Common myeloid progenitor, CD34-positive (primary cell): Measurements from ENCODE around the gene SNRNP48.

Experiments
- CTCF ChIA-PET: fragments of 350-600 bp; sonication (Branson Sonifier 250); formaldehyde crosslinking; loops from one replicate; lab custom pipeline; 2021; ENCODE audit warnings: antibody characterized with exemption; lab: Charles Lee
- POLR2A ChIA-PET: fragments of 350-600 bp; sonication (Branson Sonifier 250); formaldehyde crosslinking; loops from one replicate; lab custom pipeline; 2021; ENCODE audit warnings: antibody characterized with exemption; lab: Charles Lee
- DNase-seq, 3 donors: peaks; one replicate each; pipeline versions ENCODE4 v3.0.0 to v3.0.0-alpha.2; 2013
- H3K27ac ChIP-seq, 2 experiments: 1 replicate in 1 of 2; 2 replicates in 1 of 2; pipeline ENCODE4 v1.7.0; 2013; ENCODE audit warnings: inconsistent platforms in 2 of 2, low read length in 2 of 2, mild to moderate bottlenecking in 2 of 2, low read depth in 1 of 2, moderate library complexity in 1 of 2; ENCODE audit not compliant: severe bottlenecking in 2 of 2, insufficient read depth in 1 of 2, poor library complexity in 1 of 2
- H3K27me3 ChIP-seq, 5 experiments: replicated peaks in 2 of 5; 1 replicate in 3 of 5; 2 replicates in 2 of 5; pipeline versions ENCODE4 v1.6.1 to v1.7.0; 2013; ENCODE audit warnings: low read length in 4 of 5, mild to moderate bottlenecking in 2 of 5, moderate library complexity in 2 of 5, inconsistent platforms in 1 of 5; ENCODE audit not compliant: insufficient read depth in 5 of 5, control insufficient read depth in 4 of 5
- H3K36me3 ChIP-seq, 4 experiments: 1 replicate in 2 of 4; 2 replicates in 2 of 4; pipeline versions ENCODE4 v1.6.1 to v1.7.0; 2013; ENCODE audit warnings: low read length in 3 of 4, control low read depth in 1 of 4, mild to moderate bottlenecking in 1 of 4; ENCODE audit not compliant: control insufficient read depth in 4 of 4, insufficient read depth in 4 of 4
- H3K4me1 ChIP-seq, 4 experiments: 1 replicate in 3 of 4; 2 replicates in 1 of 4; pipeline versions ENCODE4 v1.6.1 to v1.7.1; 2013; ENCODE audit warnings: low read length in 3 of 4, mild to moderate bottlenecking in 3 of 4, control low read depth in 1 of 4, inconsistent platforms in 1 of 4, moderate library complexity in 1 of 4; ENCODE audit not compliant: control insufficient read depth in 4 of 4, insufficient read depth in 4 of 4; ENCODE audit errors: control extremely low read depth in 1 of 4
- H3K4me3 ChIP-seq, 7 experiments: 1 replicate in 4 of 7; 2 replicates in 3 of 7; pipeline versions ENCODE4 v1.5.1 to v1.7.0; 2013; ENCODE audit warnings: mild to moderate bottlenecking in 7 of 7, low read length in 6 of 7, moderate library complexity in 6 of 7, inconsistent platforms in 2 of 7, low read depth in 2 of 7, control low read depth in 1 of 7; ENCODE audit not compliant: insufficient read depth in 4 of 7, control insufficient read depth in 1 of 7; ENCODE audit errors: extremely low read depth in 1 of 7
- H3K9me3 ChIP-seq, 5 experiments: 1 replicate in 4 of 5; 2 replicates in 1 of 5; pipeline versions ENCODE4 v1.6.1 to v1.7.1; 2013; ENCODE audit warnings: low read length in 4 of 5, mild to moderate bottlenecking in 2 of 5, inconsistent platforms in 1 of 5, low read depth in 1 of 5, moderate library complexity in 1 of 5; ENCODE audit not compliant: control insufficient read depth in 4 of 5, insufficient read depth in 2 of 5; ENCODE audit errors: control extremely low read depth in 1 of 5
- WGBS: methylation state at CpG from one replicate; pipeline ENCODE4 v1.1.5; 2013; ENCODE audit not compliant: insufficient coverage; 5-methylcytosine and 5-hydroxymethylcytosine counted together

The SNRNP48 gene

GRCh38 chr6:7649037-7649810 lies 59.2 kb downstream of the SNRNP48 start:
- no peaks in the 10 kb centered on the region for H3K4me1 ChIP-seq
- ChIA-PET POLR2A (no interaction called here), CTCF (no interaction called here)
- peaks cover 0 to 3% (median 0%) of the 10 kb centered on the region in 5 experiments for H3K27me3 ChIP-seq
- no peak overlapping the region for H3K4me3 ChIP-seq
- no peak for DNase-seq
- H3K9me3 ChIP-seq = no peaks in the 10 kb centered on the region
- no peak overlapping the region for H3K27ac ChIP-seq
- WGBS = 90% methylated on average over 6 of the region's 12 CpGs
- H3K36me3 ChIP-seq = no peaks in the 10 kb centered on the region

DNA sequence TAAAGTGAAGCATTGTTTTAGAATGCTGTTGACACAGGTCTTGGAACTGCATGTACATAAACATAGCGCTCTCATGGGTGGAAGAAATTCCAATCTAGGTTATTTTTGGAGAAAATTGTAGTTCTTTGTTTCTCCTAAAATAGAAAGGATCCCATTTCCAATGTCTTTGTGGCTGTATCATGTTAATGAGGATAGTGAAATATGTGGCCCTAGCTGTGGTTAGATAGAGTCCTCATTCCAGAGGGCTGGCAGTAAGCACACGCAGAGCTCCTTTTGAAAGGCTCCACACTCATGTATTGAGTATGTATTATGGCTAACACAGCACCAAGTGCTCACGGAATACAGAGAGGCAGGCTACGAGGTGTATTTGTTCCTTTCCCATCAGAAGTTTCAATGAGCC lies 60.9 kb downstream of the SNRNP48 start:
- no peak overlapping the region for H3K4me3 ChIP-seq
- H3K9me3 ChIP-seq = no peaks in the 10 kb centered on the region
- no peaks in the 10 kb centered on the region for H3K27me3 ChIP-seq
- WGBS = 94% methylated on average over 4 of the region's 4 CpGs
- no peaks in the 10 kb centered on the region for H3K4me1 ChIP-seq
- no peaks in the 10 kb centered on the region for H3K36me3 ChIP-seq
- CTCF ChIA-PET = interaction anchor here (2.1 kb wide), 1 partner anchor 9 kb away, joined by 6 read pairs; no protein-coding TSS in a partner anchor
- H3K27ac ChIP-seq = no peak overlapping the region
- DNase-seq = no peak
- POLR2A ChIA-PET = no interaction called here

DNA sequence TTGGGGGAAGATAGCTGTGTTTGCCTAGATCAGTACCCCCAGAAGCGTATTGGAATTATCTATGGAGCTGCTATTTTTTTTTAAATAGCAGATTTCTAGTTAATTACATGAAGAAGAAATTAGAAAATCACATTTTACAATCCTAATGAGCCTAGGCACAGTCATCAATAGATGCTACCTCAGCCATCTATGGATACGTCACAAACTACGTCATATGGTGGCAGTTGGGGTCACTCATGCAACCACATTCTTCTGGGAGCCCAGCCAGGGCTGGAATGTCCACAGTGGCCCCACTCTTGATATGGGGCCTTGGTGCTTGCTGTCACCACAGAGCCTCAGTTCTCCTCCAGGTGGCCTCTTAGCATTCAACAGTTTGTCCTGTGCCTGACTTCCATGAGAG lies 63.0 kb downstream of the SNRNP48 start:
- H3K4me3 ChIP-seq = no peak overlapping the region
- ChIA-PET CTCF (interaction anchor here (1.1 to 2.1 kb wide), 3 partner anchors 11 to 21 kb away, joined by 3 to 6 read pairs (median 3); no protein-coding TSS in a partner anchor), POLR2A (no interaction called here)
- no peaks in the 10 kb centered on the region for H3K27me3 ChIP-seq
- no peaks in the 10 kb centered on the region for H3K9me3 ChIP-seq
- 95% methylated on average over 2 of the region's 3 CpGs for WGBS
- H3K4me1 ChIP-seq = no peaks in the 10 kb centered on the region
- no peak for DNase-seq
- no peak overlapping the region for H3K27ac ChIP-seq
- H3K36me3 ChIP-seq = no peaks in the 10 kb centered on the region

- no peak for DNase-seq
- no peak overlapping the region for H3K4me3 ChIP-seq
- CTCF ChIA-PET = no interaction called here
- WGBS = no CpG with 5 or more reads among the region's 1 CpG
- no peak overlapping the region for H3K27ac ChIP-seq
- no peaks in the 10 kb centered on the region for H3K36me3 ChIP-seq
- H3K27me3 ChIP-seq = no peaks in the 10 kb centered on the region
- H3K9me3 ChIP-seq = no peaks in the 10 kb centered on the region
- H3K4me1 ChIP-seq = no peaks in the 10 kb centered on the region
- POLR2A ChIA-PET = no interaction called here
Observed at GRCh38 chr6:7656355-7656754, 66.4 kb downstream of the SNRNP48 start.

GRCh38 chr6:7658543-7658942 lies 68.5 kb downstream of the SNRNP48 start:
- CTCF ChIA-PET = no interaction called here
- H3K27ac ChIP-seq = no peak overlapping the region
- DNase-seq = no peak
- H3K9me3 ChIP-seq = no peaks in the 10 kb centered on the region
- no peak overlapping the region for H3K4me3 ChIP-seq
- 98% methylated on average over 4 of the region's 4 CpGs for WGBS
- no peaks in the 10 kb centered on the region for H3K36me3 ChIP-seq
- H3K27me3 ChIP-seq = no peaks in the 10 kb centered on the region
- POLR2A ChIA-PET = no interaction called here
- no peaks in the 10 kb centered on the region for H3K4me1 ChIP-seq

- WGBS = no CpG with 5 or more reads among the region's 3 CpGs
- Histone ChIP-seq H3K4me3 (no peak overlapping the region), H3K27ac (no peak overlapping the region), H3K9me3 (no peaks in the 10 kb centered on the region), H3K4me1 (no peaks in the 10 kb centered on the region), H3K36me3 (no peaks in the 10 kb centered on the region), H3K27me3 (no peaks in the 10 kb centered on the region)
- no peak for DNase-seq
- ChIA-PET CTCF (no interaction called here), POLR2A (no interaction called here)
Observed at GRCh38 chr6:7661364-7661763, 71.4 kb downstream of the SNRNP48 start.
